Loucy (cell line): ENCODE data around the gene AADAC.
"Not testable (repeated sequence)": the region's sequence is repeated elsewhere in the genome, so short reads cannot be mapped to it uniquely, and the experiment has no call there.

ENCODE experiments used
- H2AFZ ChIP-seq: fragments of 200-600 bp; sonication (generic); 2 replicates; pipeline ENCODE4 v1.6.0; 2016; ENCODE audit warnings: antibody characterized with exemption, mild to moderate bottlenecking, low read length, moderate library complexity
- H3F3A ChIP-seq: fragments of 200-600 bp; 2 replicates; pipeline ENCODE4 v1.6.0; 2016; ENCODE audit warnings: antibody characterized with exemption, low read depth, mild to moderate bottlenecking
- H3K27me3 ChIP-seq: fragments of 200-600 bp; sonication (generic); 2 replicates; pipeline ENCODE4 v1.6.1; 2014; ENCODE audit warnings: low read length, mild to moderate bottlenecking; ENCODE audit not compliant: insufficient read depth, poor library complexity, severe bottlenecking
- H3K36me3 ChIP-seq: fragments of 200-600 bp; sonication (generic); 2 replicates; pipeline ENCODE4 v1.6.1; 2016; ENCODE audit warnings: low read length; ENCODE audit not compliant: insufficient read depth
- H3K4me1 ChIP-seq: fragments of 200-600 bp; sonication (generic); 2 replicates; pipeline ENCODE4 v1.5.1; 2014; ENCODE audit warnings: low read length, mild to moderate bottlenecking; ENCODE audit not compliant: insufficient read depth, poor library complexity, severe bottlenecking
- H3K4me2 ChIP-seq: fragments of 200-600 bp; sonication (generic); 2 replicates; pipeline ENCODE4 v1.6.0; 2014; ENCODE audit warnings: antibody characterized with exemption, low read length, low read depth, mild to moderate bottlenecking; ENCODE audit not compliant: poor library complexity, severe bottlenecking
- H3K4me3 ChIP-seq: fragments of 200-600 bp; sonication (generic); 2 replicates; pipeline ENCODE4 v1.5.1; 2014; ENCODE audit warnings: low read length, mild to moderate bottlenecking, mixed read lengths; ENCODE audit not compliant: poor library complexity, severe bottlenecking
- H3K79me2 ChIP-seq: fragments of 200-600 bp; sonication (generic); 2 replicates; pipeline ENCODE4 v1.6.1; 2014; ENCODE audit warnings: low read length; ENCODE audit not compliant: insufficient read depth
- H3K9ac ChIP-seq: fragments of 200-600 bp; sonication (generic); 2 replicates; pipeline ENCODE4 v1.6.0; 2014; ENCODE audit warnings: mild to moderate bottlenecking, low read depth, low read length, moderate library complexity; ENCODE audit not compliant: poor library complexity, severe bottlenecking
- H3K9me2 ChIP-seq: fragments of 200-600 bp; sonication (generic); replicated peaks from 2 replicates; pipeline ENCODE4 v1.6.1; 2016; ENCODE audit warnings: low read depth, low read length, mixed read lengths
- H3K9me3 ChIP-seq: fragments of 200-600 bp; sonication (generic); 2 replicates; pipeline ENCODE4 v1.6.1; 2014; ENCODE audit warnings: mild to moderate bottlenecking, antibody characterized with exemption, low read length, low read depth; ENCODE audit not compliant: insufficient read depth
- H4K20me1 ChIP-seq: fragments of 200-600 bp; sonication (generic); 2 replicates; pipeline ENCODE4 v1.6.0; 2014; ENCODE audit warnings: antibody characterized with exemption, low read length, mild to moderate bottlenecking; ENCODE audit not compliant: insufficient read depth, poor library complexity, severe bottlenecking
- CTCF ChIP-seq: fragments of 200-600 bp; sonication (generic); conservative IDR thresholded peaks from 2 replicates; pipeline ENCODE4 v1.5.1; 2014; ENCODE audit warnings: mild to moderate bottlenecking, antibody characterized with exemption, low read length
- EZH2phosphoT487 ChIP-seq: fragments of 200-600 bp; IDR thresholded peaks from 2 replicates; pipeline ENCODE4 v1.6.1; 2018; ENCODE audit warnings: antibody characterized with exemption, mild to moderate bottlenecking, moderate library complexity, borderline replicate concordance

AADAC gene

GRCh38 chr3:151787626-151788025, 26.3 kb upstream of the AADAC start:
- TF ChIP-seq EZH2phosphoT487 (no peak), CTCF (no peak)
- H3K27me3 ChIP-seq: no peaks in the 10 kb centered on the region

GRCh38 chr3:151788401-151788800, 25.5 kb upstream of the AADAC start:
- H3F3A ChIP-seq: no peaks in the 10 kb centered on the region
- H2AFZ ChIP-seq: no peak overlapping the region
- H3K9ac ChIP-seq: no peak overlapping the region
- H3K4me1 ChIP-seq: no peaks in the 10 kb centered on the region
- H3K9me3 ChIP-seq: no peaks in the 10 kb centered on the region
- H3K4me3 ChIP-seq: no peak overlapping the region
- TF ChIP-seq EZH2phosphoT487 (no peak), CTCF (no peak)
- no peaks in the 10 kb centered on the region for H3K36me3 ChIP-seq
- no peaks in the 10 kb centered on the region for H3K27me3 ChIP-seq
- no peaks in the 10 kb centered on the region for H3K9me2 ChIP-seq
- H4K20me1 ChIP-seq: no peaks in the 10 kb centered on the region
- H3K79me2 ChIP-seq: no peaks in the 10 kb centered on the region
- H3K4me2 ChIP-seq: no peak overlapping the region

More at GRCh38 chr3:151787626-151788025, 26.3 kb upstream of the AADAC start:
- Histone ChIP-seq H4K20me1 (no peaks in the 10 kb centered on the region), H3F3A (no peaks in the 10 kb centered on the region), H3K4me3 (no peak overlapping the region), H2AFZ (no peak overlapping the region), H3K4me1 (no peaks in the 10 kb centered on the region), H3K4me2 (no peak overlapping the region), H3K36me3 (no peaks in the 10 kb centered on the region), H3K9ac (no peak overlapping the region), H3K9me2 (no peaks in the 10 kb centered on the region), H3K79me2 (no peaks in the 10 kb centered on the region), H3K9me3 (no peaks in the 10 kb centered on the region)

- no peaks in the 10 kb centered on the region for H4K20me1 ChIP-seq
- H3K27me3 ChIP-seq: no peaks in the 10 kb centered on the region
- H3K4me1 ChIP-seq: no peaks in the 10 kb centered on the region
- H3F3A ChIP-seq: no peaks in the 10 kb centered on the region
- H2AFZ ChIP-seq: no peak overlapping the region
- no peak overlapping the region for H3K4me3 ChIP-seq
- H3K4me2 ChIP-seq: no peak overlapping the region
- no peaks in the 10 kb centered on the region for H3K9me2 ChIP-seq
- no peak overlapping the region for H3K9ac ChIP-seq
- TF ChIP-seq CTCF (no peak), EZH2phosphoT487 (no peak)
- no peaks in the 10 kb centered on the region for H3K9me3 ChIP-seq
- H3K79me2 ChIP-seq: no peaks in the 10 kb centered on the region
- no peaks in the 10 kb centered on the region for H3K36me3 ChIP-seq
Measured at GRCh38 chr3:151789853-151790463, 24.0 kb upstream of the AADAC start.

- H3K79me2 ChIP-seq, H3K4me1 ChIP-seq, H3K4me2 ChIP-seq, H3K9ac ChIP-seq, H3K27me3 ChIP-seq, H3F3A ChIP-seq, H3K9me2 ChIP-seq, H4K20me1 ChIP-seq, H3K4me3 ChIP-seq, H2AFZ ChIP-seq, H3K36me3 ChIP-seq, H3K9me3 ChIP-seq: not testable (repeated sequence)
Measured at GRCh38 chr3:151790763-151791162, 23.2 kb upstream of the AADAC start.
